Neural cell (in vitro differentiated cells): ENCODE data around the gene POLE.

Experiments used
- EP300 ChIP-seq: fragments of 450-650 bp; conservative IDR thresholded peaks from 2 replicates; pipeline ENCODE4 v1.6.1; 2014; ENCODE audit warnings: antibody characterized with exemption, mild to moderate bottlenecking, moderate library complexity; ENCODE audit not compliant: poor library complexity, severe bottlenecking
- EZH2 ChIP-seq: fragments of 200-600, 300-800 bp; shearing (Covaris generic), sonication (generic); IDR thresholded peaks from 2 replicates; pipeline ENCODE4 v1.6.1; 2014; ENCODE audit warnings: antibody characterized with exemption, low read length, borderline replicate concordance, mild to moderate bottlenecking; ENCODE audit not compliant: insufficient read depth, poor library complexity, severe bottlenecking
- MXI1 ChIP-seq: fragments of 450-650 bp; conservative IDR thresholded peaks from 2 replicates; pipeline ENCODE4 v1.6.1; 2014; ENCODE audit warnings: antibody characterized with exemption, mild to moderate bottlenecking; ENCODE audit not compliant: poor library complexity, severe bottlenecking
- POLR2AphosphoS5 ChIP-seq: IDR thresholded peaks from 2 replicates; pipeline ENCODE4 v1.6.1; 2012
- RAD21 ChIP-seq: fragments of 450-650 bp; conservative IDR thresholded peaks from 2 replicates; pipeline ENCODE4 v1.6.1; 2014; ENCODE audit warnings: antibody characterized with exemption, mild to moderate bottlenecking, moderate library complexity
- TAF1 ChIP-seq: IDR thresholded peaks from 2 replicates; pipeline ENCODE4 v1.6.1; 2012; ENCODE audit warnings: low read depth
- TF ChIP-seq, protein P1 (sequence below): fragments of 450-650 bp; IDR thresholded peaks from 2 replicates; pipeline ENCODE4 v1.5.1; 2014; ENCODE audit warnings: antibody characterized with exemption, mild to moderate bottlenecking, moderate library complexity; ENCODE audit not compliant: poor library complexity, severe bottlenecking
- TF ChIP-seq, protein P2 (sequence below): IDR thresholded peaks from 2 replicates; pipeline ENCODE4 v1.6.1; 2012; ENCODE audit warnings: borderline replicate concordance

GRCh38 chr12:132669166-132669879 is 17.8 kb downstream of the POLE start:
- TF ChIP-seq, protein P1, sequence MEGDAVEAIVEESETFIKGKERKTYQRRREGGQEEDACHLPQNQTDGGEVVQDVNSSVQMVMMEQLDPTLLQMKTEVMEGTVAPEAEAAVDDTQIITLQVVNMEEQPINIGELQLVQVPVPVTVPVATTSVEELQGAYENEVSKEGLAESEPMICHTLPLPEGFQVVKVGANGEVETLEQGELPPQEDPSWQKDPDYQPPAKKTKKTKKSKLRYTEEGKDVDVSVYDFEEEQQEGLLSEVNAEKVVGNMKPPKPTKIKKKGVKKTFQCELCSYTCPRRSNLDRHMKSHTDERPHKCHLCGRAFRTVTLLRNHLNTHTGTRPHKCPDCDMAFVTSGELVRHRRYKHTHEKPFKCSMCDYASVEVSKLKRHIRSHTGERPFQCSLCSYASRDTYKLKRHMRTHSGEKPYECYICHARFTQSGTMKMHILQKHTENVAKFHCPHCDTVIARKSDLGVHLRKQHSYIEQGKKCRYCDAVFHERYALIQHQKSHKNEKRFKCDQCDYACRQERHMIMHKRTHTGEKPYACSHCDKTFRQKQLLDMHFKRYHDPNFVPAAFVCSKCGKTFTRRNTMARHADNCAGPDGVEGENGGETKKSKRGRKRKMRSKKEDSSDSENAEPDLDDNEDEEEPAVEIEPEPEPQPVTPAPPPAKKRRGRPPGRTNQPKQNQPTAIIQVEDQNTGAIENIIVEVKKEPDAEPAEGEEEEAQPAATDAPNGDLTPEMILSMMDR, result no peak
- TF ChIP-seq EZH2 (no peak), RAD21 (no peak), POLR2AphosphoS5 (no peak), TAF1 (no peak), MXI1 (no peak), EP300 (no peak)
- TF ChIP-seq, protein P2, sequence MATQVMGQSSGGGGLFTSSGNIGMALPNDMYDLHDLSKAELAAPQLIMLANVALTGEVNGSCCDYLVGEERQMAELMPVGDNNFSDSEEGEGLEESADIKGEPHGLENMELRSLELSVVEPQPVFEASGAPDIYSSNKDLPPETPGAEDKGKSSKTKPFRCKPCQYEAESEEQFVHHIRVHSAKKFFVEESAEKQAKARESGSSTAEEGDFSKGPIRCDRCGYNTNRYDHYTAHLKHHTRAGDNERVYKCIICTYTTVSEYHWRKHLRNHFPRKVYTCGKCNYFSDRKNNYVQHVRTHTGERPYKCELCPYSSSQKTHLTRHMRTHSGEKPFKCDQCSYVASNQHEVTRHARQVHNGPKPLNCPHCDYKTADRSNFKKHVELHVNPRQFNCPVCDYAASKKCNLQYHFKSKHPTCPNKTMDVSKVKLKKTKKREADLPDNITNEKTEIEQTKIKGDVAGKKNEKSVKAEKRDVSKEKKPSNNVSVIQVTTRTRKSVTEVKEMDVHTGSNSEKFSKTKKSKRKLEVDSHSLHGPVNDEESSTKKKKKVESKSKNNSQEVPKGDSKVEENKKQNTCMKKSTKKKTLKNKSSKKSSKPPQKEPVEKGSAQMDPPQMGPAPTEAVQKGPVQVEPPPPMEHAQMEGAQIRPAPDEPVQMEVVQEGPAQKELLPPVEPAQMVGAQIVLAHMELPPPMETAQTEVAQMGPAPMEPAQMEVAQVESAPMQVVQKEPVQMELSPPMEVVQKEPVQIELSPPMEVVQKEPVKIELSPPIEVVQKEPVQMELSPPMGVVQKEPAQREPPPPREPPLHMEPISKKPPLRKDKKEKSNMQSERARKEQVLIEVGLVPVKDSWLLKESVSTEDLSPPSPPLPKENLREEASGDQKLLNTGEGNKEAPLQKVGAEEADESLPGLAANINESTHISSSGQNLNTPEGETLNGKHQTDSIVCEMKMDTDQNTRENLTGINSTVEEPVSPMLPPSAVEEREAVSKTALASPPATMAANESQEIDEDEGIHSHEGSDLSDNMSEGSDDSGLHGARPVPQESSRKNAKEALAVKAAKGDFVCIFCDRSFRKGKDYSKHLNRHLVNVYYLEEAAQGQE, result no peak
